AG04450 (cell line): Measurements from ENCODE around the gene RFX3. TPM values are rescaled to one million over a fixed set of nuclear protein-coding genes. Genes with fewer than 3 reads are reported as not detected.

Source experiments
- CTCF ChIA-PET: fragments of 300-600, 350-600 bp; formaldehyde crosslinking; extraction: SDS; loops from one replicate; lab custom pipeline; 2022; ENCODE audit warnings: antibody characterized with exemption, inconsistent platforms; lab: Charles Lee
- POLR2A ChIA-PET: fragments of 350-600 bp; formaldehyde crosslinking; extraction: SDS; loops from one replicate; lab custom pipeline; 2021; ENCODE audit warnings: antibody characterized with exemption, inconsistent platforms; lab: Yijun Ruan, JAX
- DNase-seq: peaks from one replicate; pipeline ENCODE4 v3.0.0-alpha.2; 2011; ENCODE audit warnings: low read depth, low spot score
- H3K27ac ChIP-seq: one replicate; pipeline ENCODE4 v1.5.1; 2012; ENCODE audit warnings: low read depth, low read length, control low read depth
- H3K27me3 ChIP-seq: one replicate; pipeline ENCODE4 v1.6.0; 2012; ENCODE audit warnings: low read length; ENCODE audit not compliant: control insufficient read depth, insufficient read depth
- H3K4me3 ChIP-seq: 2 replicates; pipeline ENCODE4 v1.5.1; 2011; ENCODE audit warnings: mild to moderate bottlenecking, low read depth, low read length, control low read depth
- H3K9me3 ChIP-seq: 2 replicates; pipeline ENCODE4 v1.5.1; 2012; ENCODE audit warnings: low read length; ENCODE audit not compliant: control insufficient read depth, insufficient read depth
- CTCF ChIP-seq: IDR thresholded peaks from 2 replicates; pipeline ENCODE4 v1.5.1; 2011; ENCODE audit warnings: low read depth, low read length, control low read depth, inconsistent platforms
- polyA plus RNA-seq: library from polyadenylated mRNA; depleted of rRNA; stranded (reverse); fragments of >200 nt; gene quantifications from 2 replicates; pipeline ENCODE4 v1.2.3, GENCODE V29; 2011

Gene RFX3
- polyA plus RNA-seq, 1 experiment = 3.7 TPM

- Histone ChIP-seq H3K4me3 (no peak overlapping the region), H3K27ac (no peak overlapping the region), H3K27me3 (no peaks in the 10 kb centered on the region), H3K9me3 (no peaks in the 10 kb centered on the region)
- no peak for DNase-seq
- ChIA-PET CTCF (no interaction called here), POLR2A (no interaction called here)
- TF ChIP-seq CTCF = no peak
These were observed 109.9 kb downstream of the RFX3 start for GRCh38 chr9:3415906-3416305.

- H3K27ac ChIP-seq = no peak overlapping the region
- POLR2A ChIA-PET = no interaction called here
- no peaks in the 10 kb centered on the region for H3K27me3 ChIP-seq
- CTCF ChIA-PET = interaction anchor here (5.5 kb wide), 1 partner anchor 27 kb away, joined by 36 read pairs; no protein-coding TSS in a partner anchor
- H3K9me3 ChIP-seq = no peaks in the 10 kb centered on the region
- H3K4me3 ChIP-seq = no peak overlapping the region
- no peak for DNase-seq
- TF ChIP-seq CTCF = no peak
These were observed 111.8 kb downstream of the RFX3 start for GRCh38 chr9:3413984-3414383.

- H3K27ac ChIP-seq = no peak overlapping the region
- CTCF ChIA-PET = interaction anchor here (0.6 to 5.5 kb wide), 3 partner anchors 31 to 1552 kb away, joined by 3 to 36 read pairs (median 4); no protein-coding TSS in a partner anchor
- H3K4me3 ChIP-seq = no peak overlapping the region
- H3K9me3 ChIP-seq = no peaks in the 10 kb centered on the region
- TF ChIP-seq CTCF = no peak
- DNase-seq = no peak
- no peaks in the 10 kb centered on the region for H3K27me3 ChIP-seq
- POLR2A ChIA-PET = interaction anchor here (0.6 kb wide), 1 partner anchor 1340 kb away, joined by 3 read pairs; no protein-coding TSS in a partner anchor
These were observed 115.3 kb downstream of the RFX3 start for GRCh38 chr9:3410461-3410860.

GRCh38 chr9:3409453-3409852 lies 116.3 kb downstream of the RFX3 start:
- CTCF ChIA-PET = interaction anchor here (5.5 kb wide), 1 partner anchor 32 kb away, joined by 36 read pairs; no protein-coding TSS in a partner anchor
- no peaks in the 10 kb centered on the region for H3K9me3 ChIP-seq
- POLR2A ChIA-PET = interaction anchor here (0.6 kb wide), 1 partner anchor 150 kb away, joined by 3 read pairs; no protein-coding TSS in a partner anchor
- no peak overlapping the region for H3K4me3 ChIP-seq
- DNase-seq = no peak
- no peaks in the 10 kb centered on the region for H3K27me3 ChIP-seq
- H3K27ac ChIP-seq = no peak overlapping the region
- TF ChIP-seq CTCF = no peak

GRCh38 chr9:3403315-3403714 lies 122.5 kb downstream of the RFX3 start:
- Histone ChIP-seq H3K4me3 (no peak overlapping the region), H3K9me3 (no peaks in the 10 kb centered on the region), H3K27ac (no peak overlapping the region), H3K27me3 (no peaks in the 10 kb centered on the region)
- POLR2A ChIA-PET = no interaction called here
- CTCF ChIA-PET = no interaction called here
- TF ChIP-seq CTCF = no peak
- DNase-seq = no peak
